GM18870 (cell line): Measurements from ENCODE around the gene ZNF22.

ENCODE experiments used
- ATAC-seq: cut with Tn5 transposase; IDR thresholded peaks from one replicate; pipeline ENCODE4 v1.9.1; 2021; ENCODE audit warnings: moderate library complexity; ENCODE audit not compliant: unreplicated experiment

ZNF22 gene

GRCh38 chr10:44988957-44989585 is 11.7 kb upstream of the ZNF22 start:
- no peak for ATAC-seq

GRCh38 chr10:44989597-44990301 is 11.0 kb upstream of the ZNF22 start:
- ATAC-seq: no peak

- ATAC-seq: no peak
Observed at GRCh38 chr10:44990302-44990655, 10.4 kb upstream of the ZNF22 start.

DNA sequence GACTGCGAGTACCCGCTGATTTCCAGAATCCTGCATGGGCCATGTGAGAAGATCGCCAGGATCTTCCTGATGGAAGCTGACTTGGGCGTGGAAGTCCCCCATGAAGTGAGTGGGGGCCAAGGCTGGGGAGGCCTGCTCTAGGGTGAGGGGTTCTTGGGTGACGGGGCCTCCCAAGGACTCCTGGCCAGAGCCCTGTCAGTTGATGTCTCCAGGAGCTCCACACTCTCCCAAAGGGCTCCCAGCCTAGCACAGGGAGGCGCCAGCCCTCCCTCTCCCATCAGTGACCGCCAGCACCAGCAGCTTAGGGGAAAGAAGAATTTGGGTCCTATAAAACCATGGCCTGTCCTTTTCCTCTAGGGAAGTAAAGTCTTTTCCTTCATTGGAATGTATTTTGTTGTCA is 9.8 kb upstream of the ZNF22 start:
- no peak for ATAC-seq

GRCh38 chr10:44991571-44991970 is 9.2 kb upstream of the ZNF22 start:
- ATAC-seq: no peak

- ATAC-seq: no peak
Observed at GRCh38 chr10:44992070-44992731, 8.5 kb upstream of the ZNF22 start.

DNA sequence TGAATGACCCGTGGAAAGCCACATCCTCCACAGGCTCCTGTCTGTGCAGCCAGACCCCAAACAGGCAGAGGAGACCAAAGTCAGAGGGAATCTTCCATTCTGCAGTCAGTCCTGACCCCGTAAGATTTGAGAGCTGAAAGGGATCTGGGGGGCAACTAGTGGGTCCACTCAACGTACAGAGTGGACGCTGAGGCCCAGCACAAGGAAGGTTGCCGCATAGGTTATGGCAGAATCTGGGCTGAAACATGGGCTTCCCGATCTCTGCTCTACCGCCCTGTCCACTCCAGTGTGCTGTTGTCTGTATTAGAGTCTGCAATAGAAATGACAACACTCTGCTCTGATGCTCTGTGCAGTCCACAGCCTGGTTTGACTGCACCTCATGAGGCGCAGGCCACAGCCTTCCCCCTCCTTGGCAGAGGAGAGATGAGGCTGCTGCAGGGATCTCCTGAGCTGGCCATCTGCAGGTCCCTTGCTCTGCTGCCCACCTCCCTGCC is 7.9 kb upstream of the ZNF22 start:
- no peak for ATAC-seq

- no peak for ATAC-seq
Observed at GRCh38 chr10:44993226-44993921, 7.3 kb upstream of the ZNF22 start.

DNA sequence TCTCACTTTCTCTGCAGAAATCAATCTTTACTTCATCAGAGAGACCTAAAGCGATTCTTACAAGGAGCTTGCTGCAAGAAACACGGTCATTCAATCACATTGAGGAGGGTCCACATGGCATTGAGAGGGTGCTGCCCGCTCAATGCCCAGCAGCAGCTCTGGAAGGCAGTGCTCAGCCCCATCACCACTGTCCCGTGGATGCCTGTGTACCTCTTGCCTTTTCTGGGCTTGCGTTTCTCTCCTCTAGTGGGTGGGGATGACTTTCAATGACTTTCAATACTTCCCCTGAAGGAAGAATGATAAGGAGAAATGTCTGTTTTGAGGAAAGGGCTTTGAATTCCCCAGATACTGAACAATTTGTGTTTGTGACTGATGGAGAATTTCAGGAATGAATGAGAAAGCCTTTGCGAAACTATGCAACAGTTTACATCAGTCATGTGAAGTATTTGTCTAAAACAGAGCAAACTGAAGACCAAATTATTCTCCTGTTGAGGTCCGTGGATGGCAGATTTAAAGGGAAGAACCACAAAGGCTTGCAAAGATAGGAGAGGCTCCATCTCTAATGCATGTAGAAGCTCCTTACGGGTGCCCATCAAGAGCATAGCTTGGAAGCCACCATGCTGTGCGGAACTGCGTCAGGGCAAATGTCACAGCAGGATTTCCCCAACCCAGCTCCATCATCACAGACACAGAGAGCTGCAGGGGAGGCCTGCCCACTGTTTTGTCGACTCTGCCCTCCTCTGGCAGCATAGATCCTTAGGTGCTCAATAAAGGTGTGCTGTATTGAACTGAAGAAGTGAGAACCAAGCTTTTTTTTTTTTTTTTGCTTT is 6.6 kb upstream of the ZNF22 start:
- no peak for ATAC-seq

GRCh38 chr10:44994752-44995530 is 5.8 kb upstream of the ZNF22 start:
- ATAC-seq: no peak

DNA sequence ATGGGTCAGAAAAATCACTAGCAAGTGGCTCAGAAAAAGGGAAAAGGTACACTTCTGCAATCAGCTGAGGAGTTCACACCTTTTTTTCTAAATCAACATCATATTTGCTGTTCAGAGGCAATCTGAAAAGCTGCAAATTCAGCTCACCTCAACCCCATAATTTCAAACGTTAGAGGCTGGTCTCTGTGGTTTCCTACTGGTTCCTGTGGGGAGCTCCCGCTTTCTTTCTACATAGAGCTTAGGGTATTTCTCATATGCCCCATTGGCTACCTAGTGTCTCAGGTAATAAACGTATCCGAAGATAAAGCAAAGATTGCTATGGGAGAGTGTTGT is 5.2 kb upstream of the ZNF22 start:
- no peak for ATAC-seq

DNA sequence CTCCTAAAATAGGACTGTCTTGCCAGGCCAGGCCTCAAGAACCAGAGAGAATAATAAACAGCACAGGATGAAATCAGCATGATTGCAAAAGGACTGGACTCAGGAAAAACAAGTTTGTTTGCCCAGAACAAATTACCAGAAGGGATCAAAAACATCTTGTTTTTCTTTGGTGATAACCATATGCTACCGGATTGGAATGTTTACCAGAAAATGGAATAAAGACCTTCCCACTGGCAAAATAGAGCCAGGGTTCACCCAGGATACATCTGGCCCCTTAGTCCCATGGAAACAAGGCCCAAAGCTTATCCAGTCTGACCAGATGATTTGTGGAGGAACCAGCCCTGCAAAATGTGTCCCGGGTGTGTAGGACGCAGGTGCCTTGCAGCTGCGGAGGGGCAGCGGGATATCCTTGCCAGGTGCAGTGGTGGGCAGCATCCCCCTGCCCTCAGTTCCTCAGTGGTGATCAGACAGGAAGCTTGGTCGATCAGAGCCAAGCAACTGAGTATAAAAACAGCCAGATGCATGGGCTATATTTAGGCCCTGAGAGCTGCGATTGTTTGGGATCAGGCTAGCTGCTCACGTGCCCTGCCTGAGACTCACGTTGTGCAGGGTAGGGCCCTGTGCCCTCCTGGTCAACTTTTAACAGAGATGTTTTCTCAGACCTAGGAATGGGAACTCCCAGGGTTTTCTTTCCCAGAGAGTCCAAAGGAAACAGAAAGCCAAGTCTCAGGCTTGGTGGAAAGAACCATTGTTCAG is 4.6 kb upstream of the ZNF22 start:
- ATAC-seq: no peak

DNA sequence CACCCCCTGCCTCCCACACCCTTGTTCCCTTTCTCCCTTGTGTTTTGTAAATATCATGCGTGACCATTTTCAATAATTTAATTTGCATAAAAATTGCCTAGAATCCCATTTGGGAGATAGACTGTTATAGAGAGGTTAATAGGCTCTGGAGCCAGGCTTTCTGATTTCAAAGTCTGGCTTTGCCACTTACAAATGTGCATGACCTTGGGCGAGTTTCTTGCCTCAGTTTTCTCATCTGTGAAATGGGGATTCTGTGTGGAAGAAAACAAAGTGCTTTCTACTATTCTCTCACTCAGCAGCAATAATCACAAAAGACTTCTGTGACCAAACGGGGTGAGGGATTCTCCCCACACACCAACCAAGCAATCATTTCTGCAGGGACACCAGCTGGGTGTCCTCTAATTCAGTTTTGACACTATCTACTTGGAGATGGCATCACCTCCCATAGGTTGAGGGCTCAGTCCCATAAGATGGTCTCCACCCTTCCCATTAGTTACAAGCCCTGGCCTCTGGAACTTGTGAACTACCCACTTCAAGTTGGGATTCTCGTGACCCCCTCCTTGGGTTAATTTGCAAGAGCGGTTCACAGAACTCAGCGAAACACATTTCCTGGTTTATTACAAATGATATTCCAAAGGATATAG is 3.5 kb upstream of the ZNF22 start:
- ATAC-seq: no peak

DNA sequence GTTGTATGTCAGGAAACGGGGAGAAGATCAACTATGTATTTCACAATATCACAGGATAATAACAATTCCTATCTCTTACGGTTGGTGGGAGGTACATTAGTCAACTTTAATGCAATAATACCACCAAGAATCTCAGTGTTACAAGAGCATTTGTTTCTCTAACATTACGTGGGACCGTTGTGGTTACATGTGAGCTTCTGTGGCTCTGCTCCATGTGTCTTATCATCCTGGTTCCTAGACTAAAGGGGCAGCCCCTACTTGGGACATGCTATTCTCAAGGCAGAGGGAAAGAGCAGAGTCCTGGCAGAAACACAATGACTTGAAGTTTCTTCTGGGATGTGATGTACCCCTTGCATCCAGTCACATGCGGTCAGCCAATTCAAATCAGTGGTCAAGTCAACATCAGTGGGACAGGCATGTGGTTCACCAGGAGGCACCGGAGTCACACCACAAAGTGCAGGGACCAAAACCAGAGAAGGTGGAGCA is 2.5 kb upstream of the ZNF22 start:
- ATAC-seq: no peak

DNA sequence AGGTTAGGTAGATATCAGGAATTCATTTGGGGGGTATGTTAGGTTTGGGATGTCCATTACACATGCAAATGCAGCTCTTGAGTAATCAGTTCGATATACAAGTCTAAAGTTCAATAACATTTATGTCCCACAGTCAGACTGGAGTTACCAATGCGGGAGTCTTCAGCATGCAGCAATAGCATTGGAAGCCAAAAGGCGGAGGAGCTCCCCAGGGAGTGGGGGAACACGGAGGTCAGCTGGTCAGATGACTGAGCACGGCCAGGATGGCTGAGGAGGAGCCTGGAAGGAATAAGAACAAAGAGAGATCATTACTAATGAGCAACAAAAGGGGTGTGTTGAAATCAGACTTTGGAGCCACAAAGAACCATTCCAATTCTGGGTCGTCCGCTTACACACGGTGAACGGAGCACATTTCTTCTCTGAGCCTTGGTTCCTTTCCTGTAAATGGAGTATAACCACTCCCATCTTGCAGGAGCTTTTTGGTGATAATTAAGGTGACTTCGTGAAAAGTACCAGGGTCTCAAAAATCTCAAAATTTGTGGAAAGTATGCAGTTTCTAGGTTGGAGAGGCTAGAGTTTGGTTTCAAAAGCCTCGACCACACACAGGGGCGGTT is 478 bp upstream of the ZNF22 start:
- no peak for ATAC-seq

DNA sequence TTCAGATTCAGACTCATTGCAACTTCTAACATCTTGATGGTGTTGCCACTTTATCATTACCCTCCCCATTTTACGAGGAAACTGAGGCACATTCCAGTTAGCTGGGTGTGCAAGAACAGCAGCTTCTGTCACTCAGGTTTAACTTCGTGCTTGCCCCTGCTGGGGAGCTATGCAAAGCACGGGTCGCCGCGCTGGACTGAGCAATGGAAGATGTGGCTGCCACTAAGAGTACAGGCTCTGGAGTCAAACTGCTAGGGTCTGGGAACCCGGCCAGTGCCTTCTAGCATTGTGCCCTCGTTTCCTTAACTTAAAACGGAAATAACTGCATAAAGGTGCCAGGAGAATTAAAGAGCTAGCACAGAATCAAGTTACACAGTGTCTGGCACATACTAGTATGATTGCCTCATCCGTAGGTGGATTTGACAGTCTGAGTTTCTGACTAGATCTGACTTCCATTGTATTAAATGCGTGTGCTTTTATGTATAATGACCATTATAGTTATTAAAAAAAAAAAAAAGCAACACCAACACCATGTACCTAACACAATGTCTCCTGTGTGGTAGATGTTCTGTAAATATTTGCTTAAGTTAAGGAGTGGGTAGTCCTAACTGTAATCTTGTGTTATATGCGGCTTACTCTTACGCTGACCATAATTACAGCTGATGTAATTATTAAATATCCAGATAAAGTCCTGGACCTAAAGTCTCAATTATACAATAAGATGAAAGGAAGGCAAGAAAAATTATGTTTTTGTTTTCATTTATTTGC is 842 bp downstream of the ZNF22 start:
- peak; percentile 77 for ATAC-seq

DNA sequence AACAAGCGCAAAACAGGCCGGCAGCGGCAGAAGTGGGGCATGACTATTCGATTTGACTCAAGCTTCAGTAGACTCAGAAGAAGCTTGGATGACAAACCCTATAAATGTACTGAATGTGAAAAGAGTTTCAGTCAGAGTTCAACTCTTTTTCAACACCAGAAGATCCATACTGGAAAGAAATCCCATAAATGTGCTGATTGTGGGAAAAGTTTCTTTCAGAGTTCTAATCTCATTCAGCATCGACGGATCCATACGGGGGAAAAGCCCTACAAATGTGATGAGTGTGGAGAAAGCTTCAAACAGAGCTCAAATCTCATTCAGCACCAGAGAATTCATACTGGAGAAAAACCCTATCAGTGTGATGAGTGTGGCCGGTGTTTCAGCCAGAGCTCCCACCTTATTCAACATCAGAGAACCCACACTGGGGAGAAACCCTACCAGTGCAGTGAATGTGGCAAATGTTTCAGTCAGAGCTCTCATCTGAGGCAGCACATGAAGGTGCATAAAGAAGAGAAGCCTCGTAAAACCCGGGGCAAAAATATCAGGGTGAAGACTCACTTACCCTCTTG is 2.8 kb downstream of the ZNF22 start:
- ATAC-seq: no peak
